IMR-90 (cell line): ENCODE results near the gene CACNA1G.

Experiments used
- BHLHE40 ChIP-seq: fragments of 150-350 bp; IDR thresholded peaks from 2 replicates; pipeline ENCODE4 v1.6.1; 2016; ENCODE audit warnings: mild to moderate bottlenecking, low read depth, low read length
- MXI1 ChIP-seq: IDR thresholded peaks from 2 replicates; pipeline ENCODE4 v1.6.1; 2012; ENCODE audit warnings: low read depth, mild to moderate bottlenecking, low read length, moderate library complexity, borderline replicate concordance
- NFE2L2 ChIP-seq: fragments of 150-350 bp; IDR thresholded peaks from 2 replicates; pipeline ENCODE4 v1.6.1; 2016; ENCODE audit warnings: low read depth, mild to moderate bottlenecking, low read length
- POLR2A ChIP-seq: IDR thresholded peaks from 2 replicates; pipeline ENCODE4 v1.6.1; 2012; ENCODE audit warnings: mild to moderate bottlenecking, low read depth, low read length
- RAD21 ChIP-seq: IDR thresholded peaks from 2 replicates; pipeline ENCODE4 v1.6.1; 2012; ENCODE audit warnings: low read length, improper control_type of control experiment
- RCOR1 ChIP-seq: IDR thresholded peaks from 2 replicates; pipeline ENCODE4 v1.6.1; 2012; ENCODE audit warnings: mild to moderate bottlenecking, low read length, improper control_type of control experiment; ENCODE audit not compliant: insufficient replicate concordance
- USF2 ChIP-seq: fragments of 150-350 bp; IDR thresholded peaks from 2 replicates; pipeline ENCODE4 v1.6.1; 2017; ENCODE audit warnings: mild to moderate bottlenecking, antibody characterized with exemption, low read length, low read depth
- TF ChIP-seq, protein P1 (sequence below): conservative IDR thresholded peaks from 2 replicates; pipeline ENCODE4 v1.5.1; 2012; ENCODE audit warnings: mild to moderate bottlenecking, low read depth, low read length, improper control_type of control experiment

DNA sequence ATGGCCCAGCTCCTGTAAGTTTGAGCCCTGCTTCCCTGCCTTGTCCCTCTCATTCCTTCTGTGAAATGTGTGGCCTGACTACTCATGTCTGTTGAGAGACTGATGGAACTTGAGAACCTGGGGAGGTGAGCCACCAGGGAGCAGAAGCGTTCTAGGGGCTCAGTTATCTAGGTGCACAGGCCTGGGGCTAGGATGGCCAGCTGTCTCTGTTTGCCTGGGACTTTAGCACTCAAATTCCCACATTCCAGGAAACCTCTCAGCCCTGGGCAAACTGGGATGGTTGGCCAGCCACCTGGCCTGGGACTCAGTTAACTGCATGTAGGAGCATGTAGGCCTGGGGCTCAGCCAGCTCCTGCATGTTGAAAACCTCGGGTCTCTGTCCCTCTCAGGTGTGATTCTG lies 37.3 kb upstream of the CACNA1G start:
- TF ChIP-seq RAD21 (no peak), POLR2A (no peak), BHLHE40 (no peak), MXI1 (no peak), RCOR1 (no peak), USF2 (no peak), NFE2L2 (no peak)
- TF ChIP-seq, protein P1, sequence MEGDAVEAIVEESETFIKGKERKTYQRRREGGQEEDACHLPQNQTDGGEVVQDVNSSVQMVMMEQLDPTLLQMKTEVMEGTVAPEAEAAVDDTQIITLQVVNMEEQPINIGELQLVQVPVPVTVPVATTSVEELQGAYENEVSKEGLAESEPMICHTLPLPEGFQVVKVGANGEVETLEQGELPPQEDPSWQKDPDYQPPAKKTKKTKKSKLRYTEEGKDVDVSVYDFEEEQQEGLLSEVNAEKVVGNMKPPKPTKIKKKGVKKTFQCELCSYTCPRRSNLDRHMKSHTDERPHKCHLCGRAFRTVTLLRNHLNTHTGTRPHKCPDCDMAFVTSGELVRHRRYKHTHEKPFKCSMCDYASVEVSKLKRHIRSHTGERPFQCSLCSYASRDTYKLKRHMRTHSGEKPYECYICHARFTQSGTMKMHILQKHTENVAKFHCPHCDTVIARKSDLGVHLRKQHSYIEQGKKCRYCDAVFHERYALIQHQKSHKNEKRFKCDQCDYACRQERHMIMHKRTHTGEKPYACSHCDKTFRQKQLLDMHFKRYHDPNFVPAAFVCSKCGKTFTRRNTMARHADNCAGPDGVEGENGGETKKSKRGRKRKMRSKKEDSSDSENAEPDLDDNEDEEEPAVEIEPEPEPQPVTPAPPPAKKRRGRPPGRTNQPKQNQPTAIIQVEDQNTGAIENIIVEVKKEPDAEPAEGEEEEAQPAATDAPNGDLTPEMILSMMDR = no peak
